Mesenchymal stem cell (in vitro differentiated cells and primary cell): ENCODE results near the gene TCF12.
"Not testable (repeated sequence)": the region's sequence is repeated elsewhere in the genome, so short reads cannot be mapped to it uniquely, and the experiment has no call there.

Experiments
- DNase-seq: peaks from one replicate; pipeline ENCODE4 v3.0.0-alpha.2; 2013
- H2AFZ ChIP-seq: one replicate; pipeline ENCODE4 v1.6.1; 2013; ENCODE audit warnings: low read depth, mild to moderate bottlenecking, control low read depth, inconsistent platforms, low read length, moderate library complexity
- H2AK5ac ChIP-seq: 2 replicates; pipeline ENCODE4 v1.6.1; 2013; ENCODE audit warnings: low read length, moderate library complexity, mild to moderate bottlenecking, inconsistent platforms; ENCODE audit not compliant: severe bottlenecking
- H2BK120ac ChIP-seq: one replicate; pipeline ENCODE4 v1.6.1; 2013; ENCODE audit warnings: low read depth, mild to moderate bottlenecking, inconsistent platforms, low read length, moderate library complexity
- H2BK12ac ChIP-seq, 2 experiments: one replicate each; pipeline ENCODE4 v1.6.1; 2013; ENCODE audit warnings: inconsistent platforms in 2 of 2, low read length in 2 of 2, mild to moderate bottlenecking in 2 of 2, moderate library complexity in 2 of 2, control low read depth in 1 of 2
- H2BK15ac ChIP-seq: one replicate; pipeline ENCODE4 v1.6.1; 2013; ENCODE audit warnings: mild to moderate bottlenecking, low read depth, inconsistent platforms; ENCODE audit not compliant: poor library complexity, severe bottlenecking
- H2BK5ac ChIP-seq: 2 replicates; pipeline ENCODE4 v1.6.1; 2013; ENCODE audit warnings: low read depth, mild to moderate bottlenecking, low read length, control low read depth, inconsistent platforms; ENCODE audit not compliant: poor library complexity, severe bottlenecking
- H3K14ac ChIP-seq, 2 experiments: one replicate each; pipeline ENCODE4 v1.6.1; 2013; ENCODE audit warnings: inconsistent platforms in 2 of 2, low read length in 2 of 2, control low read depth in 1 of 2, mild to moderate bottlenecking in 1 of 2, moderate library complexity in 1 of 2
- H3K18ac ChIP-seq, 2 experiments: one replicate each; pipeline ENCODE4 v1.6.1; 2013; ENCODE audit warnings: inconsistent platforms in 2 of 2, low read length in 2 of 2, control low read depth in 1 of 2, low read depth in 1 of 2, mild to moderate bottlenecking in 1 of 2
- H3K23ac ChIP-seq, 2 experiments: one replicate each; pipeline ENCODE4 v1.6.1; 2013; ENCODE audit warnings: inconsistent platforms in 2 of 2, low read length in 2 of 2, mild to moderate bottlenecking in 2 of 2, moderate library complexity in 2 of 2, control low read depth in 1 of 2
- H3K27ac ChIP-seq: 2 replicates; pipeline ENCODE4 v1.5.1; 2013; ENCODE audit warnings: mild to moderate bottlenecking, moderate library complexity, low read length, control low read depth, inconsistent platforms; ENCODE audit not compliant: poor library complexity, severe bottlenecking
- H3K27me3 ChIP-seq, 2 experiments: 2 replicates each; pipeline versions ENCODE4 v1.6.1 to v1.7.0; 2013; ENCODE audit warnings: low read length in 2 of 2, mild to moderate bottlenecking in 2 of 2, moderate library complexity in 2 of 2, control low read depth in 1 of 2, inconsistent platforms in 1 of 2; ENCODE audit not compliant: control insufficient read depth in 1 of 2, insufficient read depth in 1 of 2
- H3K36me3 ChIP-seq, 2 experiments: 2 replicates each; pipeline versions ENCODE4 v1.6.1 to v1.7.0; 2013; ENCODE audit warnings: low read length in 2 of 2, control low read depth in 1 of 2, inconsistent platforms in 1 of 2, low read depth in 1 of 2, mild to moderate bottlenecking in 1 of 2; ENCODE audit not compliant: insufficient read depth in 2 of 2, control insufficient read depth in 1 of 2
- H3K4ac ChIP-seq, 2 experiments: one replicate each; pipeline ENCODE4 v1.6.1; 2013; ENCODE audit warnings: inconsistent platforms in 2 of 2, low read length in 2 of 2, mild to moderate bottlenecking in 2 of 2, moderate library complexity in 2 of 2, control low read depth in 1 of 2, low read depth in 1 of 2
- H3K4me1 ChIP-seq: 2 replicates; pipeline ENCODE4 v1.6.1; 2013; ENCODE audit warnings: low read depth, low read length, control low read depth; ENCODE audit not compliant: control insufficient read depth, insufficient read depth
- H3K4me2 ChIP-seq: 2 replicates; pipeline ENCODE4 v1.6.1; 2013; ENCODE audit warnings: low read length, mild to moderate bottlenecking, inconsistent platforms; ENCODE audit not compliant: poor library complexity, severe bottlenecking
- H3K4me3 ChIP-seq, 2 experiments: 2 replicates each; pipeline versions ENCODE4 v1.5.1 to v1.7.0; 2013; ENCODE audit warnings: low read length in 2 of 2, mild to moderate bottlenecking in 2 of 2, control low read depth in 1 of 2, low read depth in 1 of 2; ENCODE audit not compliant: insufficient read depth in 1 of 2
- H3K79me1 ChIP-seq: replicated peaks from 2 replicates; pipeline ENCODE4 v1.6.1; 2013; ENCODE audit warnings: mild to moderate bottlenecking, control low read depth, low read length, inconsistent platforms; ENCODE audit not compliant: poor library complexity, severe bottlenecking
- H3K9ac ChIP-seq: 2 replicates; pipeline ENCODE4 v1.7.0; 2013; ENCODE audit warnings: mild to moderate bottlenecking, low read length, moderate library complexity
- H3K9me3 ChIP-seq: 2 replicates; pipeline ENCODE4 v1.7.0; 2013; ENCODE audit warnings: mild to moderate bottlenecking, low read length; ENCODE audit not compliant: control insufficient read depth
- H4K8ac ChIP-seq: one replicate; pipeline ENCODE4 v1.6.1; 2013; ENCODE audit warnings: inconsistent platforms, mild to moderate bottlenecking, low read length, moderate library complexity
- H4K91ac ChIP-seq: one replicate; pipeline ENCODE4 v1.6.1; 2013; ENCODE audit warnings: mild to moderate bottlenecking, low read length, inconsistent platforms
- WGBS: methylation state at CpG from one replicate; pipeline ENCODE4 v1.1.7; 2013; ENCODE audit warnings: mixed read lengths; 5-methylcytosine and 5-hydroxymethylcytosine counted together

TCF12 gene

DNA sequence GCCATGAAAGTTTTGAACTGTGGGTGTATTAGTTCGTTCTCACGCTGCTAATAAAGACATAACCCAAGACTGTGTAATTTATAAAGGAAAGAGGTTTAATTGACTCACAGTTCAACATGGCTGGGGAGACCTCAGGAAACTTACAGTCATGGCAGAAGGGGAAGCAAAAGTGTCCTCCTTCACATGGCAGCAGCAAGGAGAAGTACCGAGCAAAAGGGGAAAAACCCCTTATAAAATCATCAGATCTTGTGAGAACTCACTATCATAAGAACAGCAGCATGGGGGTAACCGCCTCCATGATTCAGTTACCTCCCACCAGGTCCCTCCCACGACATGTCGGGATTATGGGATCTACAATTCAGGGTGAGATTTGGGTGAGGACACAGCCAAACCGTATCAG is 245.8 kb downstream of the TCF12 start:
- H2BK15ac ChIP-seq, H3K4me3 ChIP-seq, H3K23ac ChIP-seq, H3K27ac ChIP-seq, H3K4me2 ChIP-seq, DNase-seq, H3K18ac ChIP-seq, H3K4ac ChIP-seq, H2BK120ac ChIP-seq, H4K91ac ChIP-seq, H3K27me3 ChIP-seq, H4K8ac ChIP-seq, H3K9ac ChIP-seq, H3K9me3 ChIP-seq, H3K14ac ChIP-seq, H3K4me1 ChIP-seq, H2BK5ac ChIP-seq, H2BK12ac ChIP-seq, H2AK5ac ChIP-seq, H2AFZ ChIP-seq: not testable (repeated sequence)
- Histone ChIP-seq H3K36me3 (peaks cover 0 to 14% of the 10 kb centered on the region in 2 experiments), H3K79me1 (peaks cover 12% of the 10 kb centered on the region)
- WGBS, result 97% methylated on average over 6 of the region's 7 CpGs

DNA sequence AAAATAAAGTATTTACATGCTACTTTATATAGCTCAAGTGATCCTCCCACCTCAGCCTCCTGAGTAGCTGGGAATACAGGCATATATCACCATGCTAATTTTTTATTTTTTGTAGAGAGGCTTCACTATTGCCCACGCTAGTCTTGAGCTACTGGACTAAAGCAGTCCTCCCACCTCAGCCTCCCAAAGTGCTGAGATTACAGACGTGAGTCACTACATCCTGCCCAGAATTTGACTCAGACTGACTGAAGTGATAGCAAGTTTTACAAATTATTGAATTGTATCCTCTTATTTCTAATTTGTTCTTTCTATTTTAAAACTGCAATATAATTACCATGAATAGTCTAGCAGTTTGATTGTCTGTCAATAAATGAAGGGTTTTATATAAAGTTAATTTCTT is 247.5 kb downstream of the TCF12 start:
- no peaks in the 10 kb centered on the region for H3K27me3 ChIP-seq
- H3K14ac ChIP-seq, result no peak overlapping the region
- no peak overlapping the region for H3K18ac ChIP-seq
- no peak overlapping the region for H3K23ac ChIP-seq
- no peak overlapping the region for H2AFZ ChIP-seq
- H4K8ac ChIP-seq, result no peak overlapping the region
- H3K9ac ChIP-seq, result no peak overlapping the region
- no peak overlapping the region for H3K4me2 ChIP-seq
- H2BK5ac ChIP-seq, result no peak overlapping the region
- peaks cover 4% of the 10 kb centered on the region for H3K4me1 ChIP-seq
- no peak overlapping the region for H2AK5ac ChIP-seq
- WGBS, result 14% methylated on average over 1 of the region's 2 CpGs
- peaks cover 0 to 15% of the 10 kb centered on the region in 2 experiments for H3K36me3 ChIP-seq
- no peak overlapping the region for H3K4ac ChIP-seq
- H4K91ac ChIP-seq, result no peak overlapping the region
- H3K4me3 ChIP-seq, result no peak overlapping the region
- peaks cover 10% of the 10 kb centered on the region for H3K79me1 ChIP-seq
- peak; percentile 38 for DNase-seq
- no peaks in the 10 kb centered on the region for H3K9me3 ChIP-seq
- H2BK120ac ChIP-seq, result no peak overlapping the region
- H2BK15ac ChIP-seq, result no peak overlapping the region
- peak overlapping the region; percentile 60 for H3K27ac ChIP-seq
- H2BK12ac ChIP-seq, result no peak overlapping the region

- Histone ChIP-seq H3K4me3 (no peak overlapping the region), H3K9ac (no peak overlapping the region), H3K18ac (no peak overlapping the region), H3K14ac (no peak overlapping the region), H3K9me3 (no peaks in the 10 kb centered on the region), H2BK120ac (no peak overlapping the region), H2AK5ac (no peak overlapping the region), H3K27ac (peak overlapping the region; percentile 99), H4K8ac (no peak overlapping the region), H3K23ac (no peak overlapping the region), H2BK5ac (peak overlapping the region; percentile 62), H4K91ac (no peak overlapping the region), H2AFZ (no peak overlapping the region), H3K36me3 (peaks cover 0 to 19% of the 10 kb centered on the region in 2 experiments), H3K4ac (no peak overlapping the region), H3K27me3 (no peaks in the 10 kb centered on the region), H3K4me2 (peak overlapping the region; percentile 39), H2BK15ac (no peak overlapping the region), H2BK12ac (no peak overlapping the region), H3K79me1 (peaks cover 18% of the 10 kb centered on the region), H3K4me1 (peaks cover 4% of the 10 kb centered on the region)
- no peak for DNase-seq
- 94% methylated on average over 2 of the region's 3 CpGs for WGBS
These were observed 249.5 kb downstream of the TCF12 start for GRCh38 chr15:57167821-57168395.

- Histone ChIP-seq H2BK12ac (no peak overlapping the region), H3K79me1 (peaks cover 11% of the 10 kb centered on the region), H3K4me2 (no peak overlapping the region), H2AFZ (no peak overlapping the region), H3K18ac (no peak overlapping the region), H4K8ac (no peak overlapping the region), H3K27me3 (no peaks in the 10 kb centered on the region), H3K4ac (no peak overlapping the region), H3K27ac (no peak overlapping the region), H2BK15ac (no peak overlapping the region), H3K9me3 (no peaks in the 10 kb centered on the region), H2BK120ac (no peak overlapping the region), H2AK5ac (no peak overlapping the region), H3K23ac (no peak overlapping the region), H3K4me3 (no peak overlapping the region), H3K4me1 (peaks cover 4% of the 10 kb centered on the region), H4K91ac (no peak overlapping the region), H3K36me3 (peaks cover 0 to 19% of the 10 kb centered on the region in 2 experiments), H3K9ac (no peak overlapping the region), H3K14ac (no peak overlapping the region), H2BK5ac (no peak overlapping the region)
- 100% methylated on average over 1 of the region's 2 CpGs for WGBS
- no peak for DNase-seq
These were observed 251.2 kb downstream of the TCF12 start for GRCh38 chr15:57169643-57170042.
